Measurements from ENCODE around the gene SOX12.

SOX12 gene

DNA sequence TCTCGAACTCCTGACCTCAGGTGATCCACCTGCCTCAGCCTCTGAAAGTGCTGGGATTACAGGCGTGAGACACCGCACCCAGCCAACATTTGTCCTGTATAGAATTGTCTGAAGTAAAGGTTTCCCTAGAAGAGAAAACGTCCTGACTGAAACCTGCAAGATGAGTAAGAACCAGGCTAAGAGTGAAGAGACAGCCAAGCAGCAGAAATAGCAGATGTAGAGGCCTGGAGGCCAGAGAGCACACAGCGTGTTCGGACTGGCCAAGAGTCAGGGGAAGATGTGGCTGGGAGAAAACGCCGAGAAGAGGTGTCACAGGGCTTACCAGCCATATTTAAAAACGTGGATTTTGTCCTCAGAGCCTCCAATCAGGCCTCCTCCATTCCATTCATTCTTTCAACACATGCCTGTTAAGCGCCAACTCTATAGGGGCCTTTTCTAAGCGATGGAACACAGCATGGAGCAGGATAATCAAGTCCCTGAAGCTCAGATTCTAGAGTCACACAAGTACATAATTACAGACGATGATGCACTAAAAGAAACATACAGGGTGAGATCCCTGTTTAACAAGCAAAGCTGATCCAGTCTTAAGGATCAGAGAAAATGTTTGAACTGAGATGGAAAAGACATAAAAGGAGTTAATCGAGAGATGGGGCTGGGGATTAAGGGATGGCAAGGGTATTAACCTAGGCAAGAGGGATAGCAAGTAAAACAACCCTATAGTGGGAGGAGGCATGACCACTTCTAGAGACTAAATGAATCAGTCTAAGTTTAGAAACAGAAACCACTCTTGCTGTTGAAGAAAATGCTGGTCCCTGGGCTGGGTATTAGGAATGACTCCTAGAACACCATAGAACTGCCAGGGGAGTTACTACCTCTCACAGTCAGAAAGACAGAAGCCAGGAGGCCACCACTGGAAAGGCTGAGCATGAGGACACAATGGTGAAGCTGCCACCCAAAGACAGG lies 23.2 kb upstream of the SOX12 start:
- no peak for DNase-seq (ENCODE audit: low read depth)

DNA sequence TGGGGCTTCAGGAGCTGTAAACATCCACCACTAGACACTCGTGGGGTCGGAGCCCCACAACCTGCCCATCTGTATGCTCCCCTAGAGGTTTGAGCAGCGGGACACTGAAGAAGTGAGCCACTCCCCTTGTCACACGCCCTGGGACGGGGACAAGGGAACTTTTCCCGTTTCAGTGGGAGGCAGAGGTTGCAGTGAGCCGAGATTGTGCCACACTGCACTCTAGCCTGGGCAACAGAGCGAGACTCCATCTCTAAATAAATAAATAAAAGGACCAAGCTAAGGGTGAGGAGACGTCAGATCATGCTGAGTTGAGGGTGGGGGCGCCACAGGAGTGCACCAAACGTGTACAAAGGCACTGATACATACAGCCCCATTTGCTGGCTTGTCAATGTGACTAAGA lies 19.6 kb upstream of the SOX12 start:
- no peak for DNase-seq (ENCODE audit: low read depth)

GRCh38 chr20:308427-309038 lies 16.8 kb upstream of the SOX12 start:
- no peak for DNase-seq (ENCODE audit: low read depth)

DNA sequence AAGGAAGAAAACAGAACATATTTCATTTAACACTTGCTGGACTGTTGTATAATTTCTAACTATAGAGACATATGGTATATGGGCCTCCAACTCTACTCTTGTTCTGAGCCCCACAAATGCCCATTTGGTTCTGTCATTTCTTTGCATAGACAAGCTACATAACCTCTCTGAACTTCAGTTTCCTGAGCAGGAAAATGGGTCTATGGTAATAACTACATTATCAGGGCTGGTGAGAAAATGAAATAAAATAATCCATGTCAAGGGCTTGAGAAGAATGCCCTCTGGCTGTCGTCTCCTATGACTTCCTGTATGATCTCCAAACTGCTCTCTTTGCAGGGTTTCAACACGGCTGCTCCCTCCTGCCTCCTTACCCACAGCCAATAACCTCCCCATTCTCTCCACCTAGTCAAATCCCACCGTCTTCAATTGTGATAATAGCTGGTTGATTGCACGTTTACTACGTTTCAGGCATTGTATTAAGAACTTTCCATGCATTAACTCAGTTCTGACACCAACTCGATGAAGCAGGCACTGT lies 16.0 kb upstream of the SOX12 start:
- DNase-seq (ENCODE audit: low read depth): no peak

DNA sequence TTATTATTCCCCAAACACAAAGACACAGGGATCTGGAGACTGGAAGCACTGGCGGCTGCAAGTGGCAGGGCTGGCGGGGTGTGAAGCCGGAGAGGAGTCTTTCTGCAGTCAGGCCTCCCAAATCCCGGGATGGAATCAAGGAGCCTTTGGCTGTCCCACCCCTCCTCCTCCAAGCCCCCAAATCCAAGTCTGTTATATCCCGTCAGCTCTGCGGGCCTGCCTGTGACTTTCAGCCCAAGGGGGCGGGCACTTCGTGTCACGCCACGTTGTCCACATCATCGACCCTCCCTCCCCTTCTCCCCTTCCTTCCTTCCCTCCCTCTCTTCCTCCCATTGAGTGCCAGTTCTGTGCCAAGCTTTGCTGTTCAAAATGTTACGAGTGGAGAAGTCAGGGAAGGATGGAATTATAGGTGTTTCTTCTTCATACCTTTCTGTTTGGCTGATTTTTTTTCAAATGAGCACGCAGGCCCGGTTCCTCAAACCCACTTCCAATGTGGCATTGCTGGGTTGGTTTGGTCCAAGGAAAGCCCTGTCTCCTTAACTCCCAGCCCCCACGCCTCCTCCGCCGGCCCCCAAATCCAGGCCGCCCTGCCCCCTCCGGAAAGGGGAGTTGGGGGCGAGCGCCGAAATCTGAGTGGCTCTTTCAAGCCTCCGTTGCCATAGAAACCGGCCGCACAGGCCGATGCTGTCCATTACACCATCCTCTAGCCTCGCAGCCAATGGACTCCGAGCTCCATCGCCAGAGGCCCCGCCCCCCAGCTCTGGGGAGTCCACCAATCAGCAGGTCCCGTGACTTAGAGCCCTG lies 15.3 kb upstream of the SOX12 start:
- peak; percentile 55 for DNase-seq (ENCODE audit: low read depth)

- DNase-seq (ENCODE audit: low read depth): no peak
These were observed 14.7 kb upstream of the SOX12 start for GRCh38 chr20:310645-311044.

GRCh38 chr20:311609-312008 lies 13.7 kb upstream of the SOX12 start:
- no peak for DNase-seq (ENCODE audit: low read depth)

- DNase-seq (ENCODE audit: low read depth): no peak
These were observed 13.3 kb upstream of the SOX12 start for GRCh38 chr20:312067-312466.

DNA sequence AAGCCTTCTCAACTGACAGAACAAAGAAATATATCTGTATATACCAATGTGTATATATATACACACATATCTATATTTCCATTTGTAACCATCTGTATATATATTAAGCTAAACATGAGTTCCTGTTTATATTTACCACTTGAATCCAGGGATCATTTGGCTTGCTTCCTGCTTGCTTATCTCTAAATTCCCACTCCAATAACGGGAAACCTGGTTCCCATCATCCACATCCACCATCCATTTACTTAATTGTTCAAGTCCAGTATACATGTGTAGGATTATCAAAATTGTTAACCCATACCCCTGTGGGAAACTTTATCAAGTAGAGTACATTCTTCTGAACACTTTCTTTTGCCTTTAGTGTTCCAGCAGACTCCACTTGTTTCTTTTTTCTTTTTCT lies 12.5 kb upstream of the SOX12 start:
- DNase-seq (ENCODE audit: low read depth): no peak

DNA sequence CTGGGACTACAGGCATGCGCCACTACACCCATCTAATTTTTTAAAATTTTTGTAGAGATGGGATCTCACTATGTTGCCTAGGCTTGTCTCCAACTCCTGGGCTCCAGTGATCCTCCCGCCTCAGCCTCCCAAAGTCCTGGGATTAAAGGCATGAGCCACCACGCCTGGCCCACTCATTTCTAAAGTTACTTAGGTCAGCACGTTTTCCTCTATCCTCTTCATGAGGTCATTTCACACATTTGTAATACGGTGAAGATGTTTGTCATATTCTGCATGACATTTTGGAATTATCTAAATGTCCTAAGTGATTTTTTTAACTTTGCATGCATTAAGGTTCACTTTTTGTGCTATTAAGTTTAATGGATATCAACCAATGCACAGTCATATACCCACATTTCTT lies 11.9 kb upstream of the SOX12 start:
- no peak for DNase-seq (ENCODE audit: low read depth)

DNA sequence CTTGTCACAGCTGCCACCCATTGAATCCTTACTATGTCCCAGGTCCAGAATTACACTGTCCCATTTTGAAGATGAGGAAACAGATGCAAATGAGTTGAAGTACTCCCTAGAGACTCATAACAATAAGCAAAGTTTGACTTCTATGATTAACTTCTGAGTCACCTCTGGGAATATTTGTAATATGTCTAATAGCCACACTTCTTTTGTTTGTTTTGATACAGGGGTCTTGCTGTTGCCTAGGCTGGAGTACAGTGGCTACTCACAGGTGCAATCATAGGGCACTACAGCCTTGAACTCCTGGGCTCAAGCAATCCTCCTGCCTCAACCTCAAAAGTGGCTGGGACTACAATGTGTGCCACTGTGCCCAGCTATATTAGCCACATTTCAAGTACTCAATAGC lies 11.4 kb upstream of the SOX12 start:
- DNase-seq (ENCODE audit: low read depth): no peak

DNA sequence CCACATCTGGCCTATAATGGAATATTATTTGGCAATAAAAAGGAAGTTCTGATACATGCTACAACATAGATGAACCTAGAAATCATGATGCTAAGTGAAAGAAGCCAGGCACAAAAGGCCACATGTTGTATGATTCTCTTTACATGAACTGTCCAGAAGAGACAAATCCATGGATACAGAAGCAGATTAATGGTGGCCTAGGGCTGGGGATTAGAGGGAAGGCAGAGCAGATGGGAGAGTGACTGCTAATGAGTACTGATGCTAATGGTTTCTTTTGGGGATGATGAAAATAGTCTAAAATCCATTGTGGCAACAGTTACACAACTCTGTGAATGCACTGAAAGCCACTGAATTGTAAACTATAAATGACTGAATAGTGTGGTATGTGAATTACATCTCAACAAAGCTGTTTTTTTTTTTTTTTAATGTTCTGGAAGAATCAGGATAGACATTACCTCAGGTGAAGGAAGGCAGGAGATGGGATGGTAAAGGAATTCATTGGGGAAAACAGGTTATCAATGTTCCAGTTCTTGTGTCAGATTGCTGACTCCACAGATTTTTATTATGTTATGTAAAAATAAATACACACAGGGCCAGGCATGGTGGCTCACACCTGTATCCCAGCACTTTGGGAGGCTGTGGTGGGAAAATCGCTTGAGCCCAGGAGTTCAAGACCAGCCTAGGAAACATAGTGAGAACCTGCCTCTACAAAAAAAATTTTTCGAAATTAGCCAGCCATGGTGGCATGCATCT lies 8.9 kb upstream of the SOX12 start:
- no peak for DNase-seq (ENCODE audit: low read depth)

- peak; percentile 79 for DNase-seq (ENCODE audit: low read depth)
These were observed 941 bp upstream of the SOX12 start for GRCh38 chr20:324177-325044.

DNA sequence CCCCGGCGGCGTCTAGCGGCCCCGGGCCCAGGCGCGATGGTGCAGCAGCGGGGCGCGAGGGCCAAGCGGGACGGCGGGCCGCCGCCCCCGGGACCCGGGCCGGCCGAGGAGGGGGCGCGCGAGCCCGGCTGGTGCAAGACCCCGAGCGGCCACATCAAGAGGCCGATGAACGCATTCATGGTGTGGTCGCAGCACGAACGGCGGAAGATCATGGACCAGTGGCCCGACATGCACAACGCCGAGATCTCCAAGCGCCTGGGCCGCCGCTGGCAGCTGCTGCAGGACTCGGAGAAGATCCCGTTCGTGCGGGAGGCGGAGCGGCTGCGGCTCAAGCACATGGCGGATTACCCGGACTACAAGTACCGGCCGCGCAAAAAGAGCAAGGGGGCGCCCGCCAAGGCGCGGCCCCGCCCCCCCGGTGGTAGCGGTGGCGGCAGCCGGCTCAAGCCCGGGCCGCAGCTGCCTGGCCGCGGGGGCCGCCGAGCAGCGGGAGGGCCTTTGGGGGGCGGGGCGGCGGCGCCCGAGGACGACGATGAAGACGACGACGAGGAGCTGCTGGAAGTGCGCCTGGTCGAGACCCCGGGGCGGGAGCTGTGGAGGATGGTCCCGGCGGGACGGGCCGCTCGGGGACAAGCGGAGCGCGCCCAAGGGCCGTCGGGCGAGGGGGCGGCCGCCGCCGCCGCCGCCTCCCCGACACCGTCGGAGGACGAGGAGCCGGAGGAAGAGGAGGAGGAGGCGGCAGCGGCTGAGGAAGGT lies 715 bp downstream of the SOX12 start:
- no peak for DNase-seq (ENCODE audit: low read depth)

DNA sequence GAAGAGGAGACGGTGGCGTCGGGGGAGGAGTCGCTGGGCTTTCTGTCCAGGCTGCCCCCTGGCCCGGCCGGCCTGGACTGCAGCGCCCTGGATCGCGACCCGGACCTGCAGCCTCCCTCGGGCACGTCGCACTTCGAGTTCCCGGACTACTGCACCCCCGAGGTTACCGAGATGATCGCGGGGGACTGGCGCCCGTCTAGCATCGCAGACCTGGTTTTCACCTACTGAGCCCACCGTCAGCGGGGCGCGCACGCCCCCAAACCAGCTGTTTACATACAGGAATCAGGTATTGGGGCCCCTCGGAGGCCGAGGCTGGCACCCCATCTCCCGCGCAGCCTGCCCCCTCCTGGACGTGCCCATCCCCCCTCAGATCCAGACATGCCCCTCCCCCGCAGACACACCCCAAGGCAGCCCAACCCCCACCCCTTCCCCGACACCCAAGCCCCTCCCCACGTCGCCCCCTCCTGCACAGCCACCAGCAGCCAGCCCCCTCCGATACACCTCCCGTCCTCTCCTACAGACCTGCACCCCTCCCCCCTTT lies 1.4 kb downstream of the SOX12 start:
- no peak for DNase-seq (ENCODE audit: low read depth)

GRCh38 chr20:327186-328026 lies 2.1 kb downstream of the SOX12 start:
- peak; percentile 45 for DNase-seq (ENCODE audit: low read depth)

- no peak for DNase-seq (ENCODE audit: low read depth)
These were observed 2.9 kb downstream of the SOX12 start for GRCh38 chr20:328027-328974.
